Activated naive CD4-positive, alpha-beta T cell treated with Interleukin-2 at 50 U/mL for 16 hours (primary cell): Measurements from ENCODE around the gene USP17L13.
"Not testable (repeated sequence)": the region's sequence is repeated elsewhere in the genome, so short reads cannot be mapped to it uniquely, and the experiment has no call there.

ENCODE experiments used
- DNase-seq: peaks from one replicate; pipeline ENCODE4 v3.0.0-alpha.2; 2020

Gene USP17L13, protein sequence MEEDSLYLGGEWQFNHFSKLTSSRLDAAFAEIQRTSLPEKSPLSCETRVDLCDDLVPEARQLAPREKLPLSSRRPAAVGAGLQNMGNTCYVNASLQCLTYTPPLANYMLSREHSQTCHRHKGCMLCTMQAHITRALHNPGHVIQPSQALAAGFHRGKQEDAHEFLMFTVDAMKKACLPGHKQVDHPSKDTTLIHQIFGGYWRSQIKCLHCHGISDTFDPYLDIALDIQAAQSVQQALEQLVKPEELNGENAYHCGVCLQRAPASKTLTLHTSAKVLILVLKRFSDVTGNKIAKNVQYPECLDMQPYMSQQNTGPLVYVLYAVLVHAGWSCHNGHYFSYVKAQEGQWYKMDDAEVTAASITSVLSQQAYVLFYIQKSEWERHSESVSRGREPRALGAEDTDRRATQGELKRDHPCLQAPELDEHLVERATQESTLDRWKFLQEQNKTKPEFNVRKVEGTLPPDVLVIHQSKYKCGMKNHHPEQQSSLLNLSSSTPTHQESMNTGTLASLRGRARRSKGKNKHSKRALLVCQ

DNA sequence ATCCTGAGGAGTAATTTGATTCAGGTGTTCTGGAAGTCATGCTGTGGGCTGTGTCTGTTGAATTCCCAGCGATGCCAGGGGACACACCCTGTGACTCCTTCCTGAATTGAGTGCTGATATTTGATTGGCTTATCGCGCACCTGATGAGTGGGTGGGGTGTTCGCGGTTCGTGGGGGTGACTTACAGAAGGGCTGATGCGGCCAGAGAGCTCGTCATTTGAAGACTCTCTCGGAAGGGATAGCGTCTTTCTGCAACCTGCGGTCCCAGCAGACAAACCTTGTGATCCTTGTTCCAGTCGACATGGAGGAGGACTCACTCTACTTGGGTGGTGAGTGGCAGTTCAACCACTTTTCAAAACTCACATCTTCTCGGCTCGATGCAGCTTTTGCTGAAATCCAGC is at the start of gene USP17L13:
Gene USP17L13, plus strand, starts transcription at position 301 of the 400 bp plus-strand sequence. Its CDS starts 0 bp downstream, at position 301.
- DNase-seq: not testable (repeated sequence)

DNA sequence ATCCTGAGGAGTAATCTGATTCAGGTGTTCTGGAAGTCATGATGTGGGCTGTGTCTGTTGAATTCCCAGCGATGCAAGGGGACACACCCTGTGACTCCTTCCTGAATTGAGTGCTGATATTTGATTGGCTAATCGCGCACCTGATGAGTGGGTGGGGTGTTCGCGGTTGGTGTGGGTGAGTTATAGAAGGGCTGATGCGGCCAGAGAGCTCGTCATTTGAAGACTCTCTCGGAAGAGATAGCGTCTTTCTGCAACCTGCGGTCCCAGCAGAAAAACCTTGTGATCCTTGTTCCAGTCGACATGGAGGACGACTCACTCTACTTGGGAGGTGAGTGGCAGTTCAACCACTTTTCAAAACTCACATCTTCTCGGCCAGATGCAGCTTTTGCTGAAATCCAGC is 14.3 kb upstream of the USP17L13 start, which contains the start of gene USP17L10:
Gene USP17L10, plus strand, starts transcription at position 301 of the 400 bp plus-strand sequence. Its CDS starts 0 bp downstream, at position 301.
- not testable (repeated sequence) for DNase-seq

DNA sequence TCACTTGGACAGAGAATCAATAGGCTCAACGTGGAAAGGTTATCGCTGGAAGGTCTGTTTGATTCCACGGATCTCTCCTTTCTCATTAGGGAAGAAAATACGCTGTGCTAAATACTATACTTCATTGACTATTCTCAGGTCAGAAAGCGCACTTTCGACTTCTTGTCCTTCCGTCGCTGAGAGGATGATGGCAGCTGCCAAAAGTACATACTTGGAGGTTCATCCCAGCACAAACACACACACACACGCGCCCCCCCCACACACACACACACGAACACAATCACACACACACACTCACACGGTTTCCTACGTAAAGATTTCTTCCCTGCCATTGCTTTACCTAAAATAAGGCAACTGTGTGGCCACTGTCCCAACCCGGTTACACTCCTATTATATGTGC is 10.0 kb upstream of the USP17L13 start:
- DNase-seq: not testable (repeated sequence)

DNA sequence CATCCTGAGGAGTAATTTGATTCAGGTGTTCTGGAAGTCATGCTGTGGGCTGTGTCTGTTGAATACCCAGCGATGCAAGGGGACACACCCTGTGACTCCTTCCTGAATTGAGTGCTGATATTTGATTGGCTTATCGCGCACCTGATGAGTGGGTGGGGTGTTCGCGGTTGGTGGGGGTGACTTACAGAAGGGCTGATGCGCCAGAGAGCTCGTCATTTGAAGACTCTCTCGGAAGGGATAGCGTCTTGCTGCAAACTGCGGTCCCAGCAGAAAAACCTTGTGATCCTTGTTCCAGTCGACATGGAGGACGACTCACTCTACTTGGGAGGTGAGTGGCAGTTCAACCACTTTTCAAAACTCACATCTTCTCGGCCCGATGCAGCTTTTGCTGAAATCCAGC is 9.6 kb upstream of the USP17L13 start, which contains the start of gene USP17L11:
Gene USP17L11, plus strand, starts transcription at position 301 of the 400 bp plus-strand sequence. Its CDS starts 0 bp downstream, at position 301.
- not testable (repeated sequence) for DNase-seq

DNA sequence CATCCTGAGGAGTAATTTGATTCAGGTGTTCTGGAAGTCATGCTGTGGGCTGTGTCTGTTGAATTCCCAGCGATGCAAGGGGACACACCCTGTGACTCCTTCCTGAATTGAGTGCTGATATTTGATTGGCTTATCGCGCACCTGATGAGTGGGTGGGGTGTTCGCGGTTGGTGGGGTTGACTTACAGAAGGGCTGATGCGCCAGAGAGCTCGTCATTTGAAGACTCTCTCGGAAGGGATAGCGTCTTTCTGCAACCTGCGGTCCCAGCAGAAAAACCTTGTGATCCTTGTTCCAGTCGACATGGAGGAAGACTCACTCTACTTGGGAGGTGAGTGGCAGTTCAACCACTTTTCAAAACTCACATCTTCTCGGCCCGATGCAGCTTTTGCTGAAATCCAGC is 4.8 kb upstream of the USP17L13 start, which contains the start of gene USP17L12:
Gene USP17L12, plus strand, starts transcription at position 301 of the 400 bp plus-strand sequence. Its CDS starts 0 bp downstream, at position 301.
- not testable (repeated sequence) for DNase-seq

DNA sequence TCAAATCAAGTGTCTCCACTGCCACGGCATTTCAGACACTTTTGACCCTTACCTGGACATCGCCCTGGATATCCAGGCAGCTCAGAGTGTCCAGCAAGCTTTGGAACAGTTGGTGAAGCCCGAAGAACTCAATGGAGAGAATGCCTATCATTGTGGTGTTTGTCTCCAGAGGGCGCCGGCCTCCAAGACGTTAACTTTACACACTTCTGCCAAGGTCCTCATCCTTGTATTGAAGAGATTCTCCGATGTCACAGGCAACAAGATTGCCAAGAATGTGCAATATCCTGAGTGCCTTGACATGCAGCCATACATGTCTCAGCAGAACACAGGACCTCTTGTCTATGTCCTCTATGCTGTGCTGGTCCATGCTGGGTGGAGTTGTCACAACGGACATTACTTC is 5.6 kb downstream of the USP17L13 start:
- not testable (repeated sequence) for DNase-seq

DNA sequence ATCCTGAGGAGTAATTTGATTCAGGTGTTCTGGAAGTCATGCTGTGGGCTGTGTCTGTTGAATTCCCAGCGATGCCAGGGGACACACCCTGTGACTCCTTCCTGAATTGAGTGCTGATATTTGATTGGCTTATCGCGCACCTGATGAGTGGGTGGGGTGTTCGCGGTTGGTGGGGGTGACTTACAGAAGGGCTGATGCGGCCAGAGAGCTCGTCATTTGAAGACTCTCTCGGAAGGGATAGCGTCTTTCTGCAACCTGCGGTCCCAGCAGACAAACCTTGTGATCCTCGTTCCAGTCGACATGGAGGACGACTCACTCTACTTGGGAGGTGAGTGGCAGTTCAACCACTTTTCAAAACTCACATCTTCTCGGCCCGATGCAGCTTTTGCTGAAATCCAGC is 9.4 kb downstream of the USP17L13 start, which contains the start of gene USP17L15:
Gene USP17L15, plus strand, starts transcription at position 301 of the 400 bp plus-strand sequence. Its CDS starts 0 bp downstream, at position 301.
- not testable (repeated sequence) for DNase-seq

DNA sequence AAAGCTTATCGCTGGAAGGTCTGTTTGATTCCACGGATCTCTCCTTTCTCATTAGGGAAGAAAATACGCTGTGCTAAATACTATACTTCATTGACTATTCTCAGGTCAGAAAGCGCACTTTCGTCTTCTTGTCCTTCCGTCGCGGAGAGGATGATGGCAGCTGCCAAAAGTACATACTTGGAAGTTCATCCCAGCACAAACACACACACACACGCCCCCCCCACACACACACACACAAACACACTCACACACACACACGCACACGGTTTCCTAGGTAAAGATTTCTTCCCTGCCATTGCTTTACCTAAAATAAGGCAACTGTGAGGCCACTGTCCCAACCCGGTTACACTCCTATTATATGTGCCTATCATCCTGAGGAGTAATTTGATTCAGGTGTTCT is 13.8 kb downstream of the USP17L13 start:
- not testable (repeated sequence) for DNase-seq

DNA sequence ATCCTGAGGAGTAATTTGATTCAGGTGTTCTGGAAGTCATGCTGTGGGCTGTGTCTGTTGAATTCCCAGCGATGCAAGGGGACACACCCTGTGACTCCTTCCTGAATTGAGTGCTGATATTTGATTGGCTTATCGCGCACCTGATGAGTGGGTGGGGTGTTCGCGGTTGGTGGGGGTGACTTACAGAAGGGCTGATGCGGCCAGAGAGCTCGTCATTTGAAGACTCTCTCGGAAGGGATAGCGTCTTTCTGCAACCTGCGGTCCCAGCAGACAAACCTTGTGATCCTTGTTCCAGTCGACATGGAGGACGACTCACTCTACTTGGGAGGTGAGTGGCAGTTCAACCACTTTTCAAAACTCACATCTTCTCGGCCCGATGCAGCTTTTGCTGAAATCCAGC is 18.9 kb downstream of the USP17L13 start, which contains the start of gene USP17L17:
Gene USP17L17, plus strand, starts transcription at position 301 of the 400 bp plus-strand sequence. Its CDS starts 0 bp downstream, at position 301.
- not testable (repeated sequence) for DNase-seq

DNA sequence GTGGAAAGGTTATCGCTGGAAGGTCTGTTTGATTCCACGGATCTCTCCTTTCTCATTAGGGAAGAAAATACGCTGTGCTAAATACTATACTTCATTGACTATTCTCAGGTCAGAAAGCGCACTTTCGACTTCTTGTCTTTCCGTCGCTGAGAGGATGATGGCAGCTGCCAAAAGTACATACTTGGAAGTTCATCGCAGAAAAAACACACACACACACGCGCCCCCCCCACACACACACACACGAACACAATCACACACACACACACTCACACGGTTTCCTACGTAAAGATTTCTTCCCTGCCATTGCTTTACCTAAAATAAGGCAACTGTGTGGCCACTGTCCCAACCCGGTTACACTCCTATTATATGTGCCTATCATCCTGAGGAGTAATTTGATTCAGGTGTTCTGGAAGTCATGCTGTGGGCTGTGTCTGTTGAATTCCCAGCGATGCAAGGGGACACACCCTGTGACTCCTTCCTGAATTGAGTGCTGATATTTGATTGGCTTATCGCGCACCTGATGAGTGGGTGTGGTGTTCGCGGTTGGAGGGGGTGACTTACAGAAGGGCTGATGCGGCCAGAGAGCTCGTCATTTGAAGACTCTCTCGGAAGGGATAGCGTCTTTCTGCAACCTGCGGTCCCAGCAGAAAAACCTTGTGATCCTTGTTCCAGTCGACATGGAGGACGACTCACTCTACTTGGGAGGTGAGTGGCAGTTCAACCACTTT is 23.4 kb downstream of the USP17L13 start, which contains the start of gene USP17L18:
Gene USP17L18, plus strand, starts transcription at position 678 of the 728 bp plus-strand sequence. Its CDS starts 0 bp downstream, at position 678.
- not testable (repeated sequence) for DNase-seq

DNA sequence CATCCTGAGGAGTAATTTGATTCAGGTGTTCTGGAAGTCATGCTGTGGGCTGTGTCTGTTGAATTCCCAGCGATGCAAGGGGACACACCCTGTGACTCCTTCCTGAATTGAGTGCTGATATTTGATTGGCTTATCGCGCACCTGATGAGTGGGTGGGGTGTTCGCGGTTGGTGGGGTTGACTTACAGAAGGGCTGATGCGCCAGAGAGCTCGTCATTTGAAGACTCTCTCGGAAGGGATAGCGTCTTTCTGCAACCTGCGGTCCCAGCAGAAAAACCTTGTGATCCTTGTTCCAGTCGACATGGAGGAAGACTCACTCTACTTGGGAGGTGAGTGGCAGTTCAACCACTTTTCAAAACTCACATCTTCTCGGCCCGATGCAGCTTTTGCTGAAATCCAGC is 28.4 kb downstream of the USP17L13 start, which contains the start of gene USP17L19:
Gene USP17L19, plus strand, starts transcription at position 301 of the 400 bp plus-strand sequence. Its CDS starts 0 bp downstream, at position 301.
- DNase-seq: not testable (repeated sequence)

DNA sequence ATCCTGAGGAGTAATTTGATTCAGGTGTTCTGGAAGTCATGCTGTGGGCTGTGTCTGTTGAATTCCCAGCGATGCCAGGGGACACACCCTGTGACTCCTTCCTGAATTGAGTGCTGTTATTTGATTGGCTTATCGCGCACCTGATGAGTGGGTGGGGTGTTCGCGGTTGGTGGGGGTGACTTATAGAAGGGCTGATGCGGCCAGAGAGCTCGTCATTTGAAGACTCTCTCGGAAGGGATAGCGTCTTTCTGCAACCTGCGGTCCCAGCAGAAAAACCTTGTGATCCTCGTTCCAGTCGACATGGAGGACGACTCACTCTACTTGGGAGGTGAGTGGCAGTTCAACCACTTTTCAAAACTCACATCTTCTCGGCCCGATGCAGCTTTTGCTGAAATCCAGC is 33.1 kb downstream of the USP17L13 start, which contains the start of gene USP17L20:
Gene USP17L20, plus strand, starts transcription at position 301 of the 400 bp plus-strand sequence. Its CDS starts 0 bp downstream, at position 301.
- DNase-seq: not testable (repeated sequence)

DNA sequence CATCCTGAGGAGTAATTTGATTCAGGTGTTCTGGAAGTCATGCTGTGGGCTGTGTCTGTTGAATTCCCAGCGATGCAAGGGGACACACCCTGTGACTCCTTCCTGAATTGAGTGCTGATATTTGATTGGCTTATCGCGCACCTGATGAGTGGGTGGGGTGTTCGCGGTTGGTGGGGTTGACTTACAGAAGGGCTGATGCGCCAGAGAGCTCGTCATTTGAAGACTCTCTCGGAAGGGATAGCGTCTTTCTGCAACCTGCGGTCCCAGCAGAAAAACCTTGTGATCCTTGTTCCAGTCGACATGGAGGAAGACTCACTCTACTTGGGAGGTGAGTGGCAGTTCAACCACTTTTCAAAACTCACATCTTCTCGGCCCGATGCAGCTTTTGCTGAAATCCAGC is 37.9 kb downstream of the USP17L13 start, which contains the start of gene USP17L21:
Gene USP17L21, plus strand, starts transcription at position 301 of the 400 bp plus-strand sequence. Its CDS starts 0 bp downstream, at position 301.
- DNase-seq: not testable (repeated sequence)

DNA sequence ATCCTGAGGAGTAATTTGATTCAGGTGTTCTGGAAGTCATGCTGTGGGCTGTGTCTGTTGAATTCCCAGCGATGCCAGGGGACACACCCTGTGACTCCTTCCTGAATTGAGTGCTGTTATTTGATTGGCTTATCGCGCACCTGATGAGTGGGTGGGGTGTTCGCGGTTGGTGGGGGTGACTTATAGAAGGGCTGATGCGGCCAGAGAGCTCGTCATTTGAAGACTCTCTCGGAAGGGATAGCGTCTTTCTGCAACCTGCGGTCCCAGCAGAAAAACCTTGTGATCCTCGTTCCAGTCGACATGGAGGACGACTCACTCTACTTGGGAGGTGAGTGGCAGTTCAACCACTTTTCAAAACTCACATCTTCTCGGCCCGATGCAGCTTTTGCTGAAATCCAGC is 42.6 kb downstream of the USP17L13 start, which contains the start of gene USP17L22:
Gene USP17L22, plus strand, starts transcription at position 301 of the 400 bp plus-strand sequence. Its CDS starts 0 bp downstream, at position 301.
- not testable (repeated sequence) for DNase-seq

DNA sequence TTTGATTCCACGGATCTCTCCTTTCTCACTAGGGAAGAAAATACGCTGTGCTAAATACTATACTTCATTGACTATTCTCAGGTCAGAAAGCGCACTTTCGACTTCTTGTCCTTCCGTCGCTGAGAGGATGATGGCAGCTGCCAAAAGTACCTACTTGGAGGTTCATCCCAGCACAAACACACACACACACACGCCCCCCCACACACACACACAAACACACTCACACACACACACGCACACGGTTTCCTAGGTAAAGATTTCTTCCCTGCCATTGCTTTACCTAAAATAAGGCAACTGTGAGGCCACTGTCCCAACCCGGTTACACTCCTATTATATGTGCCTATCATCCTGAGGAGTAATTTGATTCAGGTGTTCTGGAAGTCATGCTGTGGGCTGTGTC is 47.0 kb downstream of the USP17L13 start:
- not testable (repeated sequence) for DNase-seq
